Measurements from ENCODE around the gene ACSF2.
"Not testable (repeated sequence)": the region's sequence is repeated elsewhere in the genome, so short reads cannot be mapped to it uniquely, and the experiment has no call there.

Gene ACSF2

DNA sequence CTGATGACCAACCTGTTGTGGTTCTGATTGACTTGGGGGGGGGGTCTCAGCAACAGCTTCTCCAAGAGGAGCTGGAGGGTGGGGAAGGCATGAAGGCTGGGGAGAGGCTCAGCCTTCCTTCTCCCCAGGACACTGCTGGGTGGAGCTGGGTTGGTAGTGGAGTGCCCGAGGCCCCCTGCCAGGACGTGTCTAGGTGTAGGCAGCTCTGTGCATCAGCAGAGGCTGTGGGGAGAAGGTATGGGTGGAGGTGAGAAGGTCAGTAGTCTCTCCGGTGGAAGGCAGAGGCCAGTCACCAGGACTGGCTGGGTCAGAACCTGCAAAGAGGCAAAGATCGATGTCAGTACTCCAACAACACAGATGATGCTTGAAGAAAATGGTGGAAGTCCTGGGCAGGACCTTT lies 38.7 kb downstream of the ACSF2 start:
- no peak for DNase-seq (ENCODE audit: low spot score)

GRCh38 chr17:50465171-50465570 lies 39.2 kb downstream of the ACSF2 start:
- no peak for DNase-seq (ENCODE audit: low spot score)

- DNase-seq (ENCODE audit: low spot score), result no peak
These were observed 39.6 kb downstream of the ACSF2 start for GRCh38 chr17:50465635-50466034.

DNA sequence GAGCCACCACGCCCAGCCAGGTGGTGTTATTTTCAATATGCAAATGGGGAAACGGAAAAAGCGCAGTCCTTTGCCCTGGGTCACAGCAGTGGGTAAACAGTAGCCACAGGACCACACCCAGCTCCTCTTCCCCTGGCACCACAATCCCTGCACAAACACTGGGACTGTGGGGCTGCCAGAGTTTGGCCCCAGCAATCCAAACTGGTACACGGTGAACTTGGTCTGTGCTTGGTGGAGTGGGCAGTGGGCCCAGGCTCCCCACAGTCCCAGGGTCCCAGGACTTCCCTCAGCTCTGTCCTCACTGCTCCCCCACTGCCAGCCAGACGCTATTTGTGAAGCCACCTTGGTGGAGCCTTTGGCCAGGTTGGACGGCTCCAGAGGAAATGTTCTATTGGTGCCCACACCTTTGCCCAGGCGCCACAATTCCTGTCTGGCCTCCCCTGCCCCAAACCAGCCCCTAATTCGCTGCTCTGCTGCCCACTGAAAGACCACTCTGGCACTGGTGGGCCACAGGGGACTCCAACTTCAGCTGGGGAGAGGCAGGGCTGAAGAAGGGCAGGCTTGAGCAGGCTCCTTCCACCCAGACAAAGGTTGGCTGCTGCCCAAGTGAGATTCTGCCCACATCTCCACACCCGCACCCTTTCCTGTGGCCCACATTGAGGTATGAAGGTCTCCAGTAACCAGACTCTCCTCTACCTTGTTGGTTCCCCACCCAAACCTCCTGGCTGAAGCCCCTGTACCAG lies 40.5 kb downstream of the ACSF2 start:
- DNase-seq (ENCODE audit: low spot score), result no peak

DNA sequence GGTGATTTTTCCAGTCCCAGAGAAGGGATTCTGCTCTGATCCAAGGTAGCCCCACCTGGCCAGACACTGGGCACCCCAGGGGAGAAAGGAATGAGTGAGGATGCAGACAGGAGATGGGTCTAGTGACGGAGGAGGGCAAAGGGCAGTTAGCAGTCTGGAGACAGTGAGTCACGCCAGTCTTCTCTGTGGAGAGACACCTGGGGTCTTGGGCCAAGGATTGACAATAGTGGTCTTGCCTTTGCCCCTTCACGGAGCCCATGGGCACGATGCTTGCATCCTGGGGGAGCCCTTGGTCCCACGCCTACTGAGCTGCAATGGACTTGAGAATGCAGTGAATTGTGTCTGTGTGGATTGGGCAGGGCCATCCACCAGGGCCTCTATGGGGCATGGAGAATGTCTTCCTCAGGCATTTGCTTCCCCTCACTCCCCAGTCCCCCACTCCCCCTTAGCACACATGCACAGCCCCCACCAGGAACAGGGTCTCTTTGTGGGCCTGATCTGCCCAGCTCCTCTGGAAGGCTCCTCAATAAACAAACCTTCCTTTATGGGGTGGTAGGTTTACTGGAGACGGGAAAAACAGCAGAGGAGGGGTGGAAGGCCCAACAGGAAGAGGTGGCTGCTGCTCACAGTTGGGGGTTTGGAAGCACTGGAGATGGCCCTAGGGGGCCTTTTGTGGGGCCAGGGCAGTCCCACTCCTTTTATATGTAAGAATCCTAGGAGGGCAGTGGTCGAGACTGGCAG lies 41.3 kb downstream of the ACSF2 start:
- DNase-seq (ENCODE audit: low spot score), result no peak

DNA sequence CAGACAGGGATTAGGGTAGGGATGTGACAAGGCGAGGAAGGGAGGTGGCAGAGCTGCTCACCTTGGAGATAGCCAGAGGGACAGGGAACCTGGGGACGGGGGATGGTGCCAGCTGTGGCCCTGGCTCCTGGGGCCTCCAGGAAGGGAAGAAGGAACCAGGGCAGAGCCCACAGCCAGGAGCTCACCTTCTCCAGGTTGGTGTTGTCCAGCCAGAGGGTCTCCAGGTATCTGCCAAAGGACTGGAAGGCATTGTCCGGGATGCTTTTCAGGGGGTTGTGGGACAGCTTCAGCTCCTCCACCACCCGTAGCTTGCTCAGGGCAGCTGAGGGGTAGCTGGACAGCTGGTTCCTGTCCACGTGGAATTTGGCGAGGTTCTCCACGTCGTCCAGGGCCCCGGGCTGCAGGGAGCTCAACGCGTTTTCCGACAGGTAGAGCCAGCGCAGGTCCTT lies 41.9 kb downstream of the ACSF2 start:
- DNase-seq (ENCODE audit: low spot score), result no peak

DNA sequence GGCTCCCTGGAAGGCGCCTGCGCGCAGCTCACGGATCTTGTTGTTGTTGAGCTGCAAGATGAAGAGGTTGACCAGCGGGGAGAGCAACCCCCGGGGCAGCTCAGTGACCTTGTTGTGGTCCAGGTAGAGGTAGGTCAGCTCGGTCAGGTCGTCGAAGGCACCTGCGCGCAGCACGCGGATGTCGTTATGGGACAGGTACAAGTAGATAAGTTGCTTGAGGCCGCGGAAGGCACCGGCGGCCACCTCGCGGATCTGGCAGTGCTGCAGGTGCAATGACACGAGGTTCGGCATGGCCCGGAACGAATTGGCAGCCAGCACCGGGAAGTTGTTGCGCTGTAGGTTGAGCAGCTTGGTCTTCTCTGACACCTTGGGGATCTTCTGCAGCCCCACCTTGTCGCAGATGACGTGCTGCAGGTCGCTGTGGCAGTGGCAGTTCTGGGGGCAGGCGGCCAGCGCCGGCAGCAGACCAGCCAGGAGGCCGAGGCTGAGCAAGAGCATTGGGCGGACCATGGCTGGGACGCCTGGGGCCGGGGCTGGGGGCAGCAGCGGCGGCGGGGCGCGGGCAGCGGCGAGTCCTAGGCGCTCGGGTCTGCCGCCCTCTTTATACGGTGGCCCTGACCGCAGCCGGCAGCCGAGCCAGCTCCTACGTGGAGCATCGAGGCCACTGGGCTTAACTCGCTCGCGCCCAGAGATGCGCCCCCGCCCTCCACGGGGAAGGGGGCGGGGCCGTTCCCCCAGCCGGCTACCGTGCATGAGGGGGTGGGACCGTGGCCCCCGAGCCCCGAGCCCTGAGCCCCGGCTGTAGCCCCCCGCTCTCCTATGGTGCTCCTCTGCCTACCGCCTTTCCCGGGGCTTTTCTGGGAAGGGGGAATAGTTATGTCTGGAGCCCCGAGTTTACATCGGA lies 42.5 kb downstream of the ACSF2 start, which contains the start of gene CHAD:
TSS of gene CHAD (minus strand) at position 577 of the 904 bp plus-strand sequence. CDS start at position 510, 67 bp downstream.
- peak; percentile 41 for DNase-seq (ENCODE audit: low spot score)

GRCh38 chr17:50469208-50469605 lies 43.2 kb downstream of the ACSF2 start:
- no peak for DNase-seq (ENCODE audit: low spot score)

- no peak for DNase-seq (ENCODE audit: low spot score)
These were observed 43.8 kb downstream of the ACSF2 start for GRCh38 chr17:50469671-50470305.

GRCh38 chr17:50470426-50470825 lies 44.4 kb downstream of the ACSF2 start:
- DNase-seq (ENCODE audit: low spot score), result no peak

DNA sequence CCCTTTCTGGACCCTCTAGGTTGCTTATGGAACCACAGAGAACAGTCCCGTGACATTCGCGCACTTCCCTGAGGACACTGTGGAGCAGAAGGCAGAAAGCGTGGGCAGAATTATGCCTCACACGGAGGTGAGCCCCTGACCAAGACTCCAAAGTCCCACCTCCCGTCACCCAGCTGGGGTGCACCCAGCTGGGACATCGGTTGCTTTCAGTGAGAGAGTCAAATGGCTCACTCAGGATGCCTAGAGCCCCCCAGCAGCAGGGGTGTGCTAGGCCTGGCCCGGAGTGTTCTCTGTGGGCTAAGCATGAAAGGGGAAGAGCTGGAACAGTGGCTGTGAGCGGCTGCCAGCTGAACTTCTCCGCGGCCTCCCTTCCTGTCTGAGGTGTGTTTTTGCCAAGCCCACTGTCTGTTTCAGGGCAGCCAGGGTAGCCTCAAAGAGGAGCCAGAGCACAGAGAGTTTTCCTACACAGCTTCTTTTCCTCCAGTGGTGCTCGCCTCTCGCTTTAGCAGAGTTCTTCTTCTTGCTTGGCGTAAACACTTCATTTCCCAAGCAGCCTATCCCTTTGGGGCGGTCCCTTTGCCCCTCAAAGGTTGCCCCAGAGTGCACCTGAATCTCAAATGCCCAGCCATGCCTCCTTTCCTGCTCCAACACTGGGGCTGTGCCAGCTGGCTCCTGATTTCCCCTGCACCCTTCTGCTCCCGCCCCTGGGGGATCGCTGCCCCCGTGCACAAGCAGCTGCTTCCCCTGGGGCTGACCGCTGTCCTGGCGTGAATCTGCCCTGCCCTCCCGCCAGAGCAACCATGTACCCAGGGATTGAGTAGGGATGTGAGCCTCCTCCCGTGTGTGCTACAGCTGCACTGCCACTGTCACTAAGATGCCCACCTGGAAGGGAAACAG lies 45.2 kb downstream of the ACSF2 start:
- no peak for DNase-seq (ENCODE audit: low spot score)

GRCh38 chr17:50472286-50472685 lies 46.3 kb downstream of the ACSF2 start:
- DNase-seq (ENCODE audit: low spot score), result no peak

DNA sequence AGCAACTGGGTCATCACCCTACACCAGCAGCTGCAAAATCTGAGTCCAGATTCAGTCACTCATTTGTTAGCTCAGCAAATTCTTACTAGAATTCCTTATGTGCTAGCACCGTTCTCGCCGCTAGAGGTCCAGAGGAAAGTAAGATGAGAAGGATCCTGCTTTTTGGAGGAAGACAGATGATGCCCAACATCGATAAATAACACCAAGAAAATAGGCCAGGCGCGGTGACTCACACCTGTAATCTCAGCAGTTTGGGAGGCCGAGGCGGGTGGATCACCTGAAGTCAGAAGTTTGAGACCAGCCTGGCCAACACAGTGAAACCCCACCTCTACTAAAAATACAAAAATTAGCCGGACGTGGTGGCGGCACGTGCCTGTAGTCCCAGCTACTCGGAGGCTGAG lies 46.7 kb downstream of the ACSF2 start:
- not testable (repeated sequence) for DNase-seq (ENCODE audit: low spot score)

DNA sequence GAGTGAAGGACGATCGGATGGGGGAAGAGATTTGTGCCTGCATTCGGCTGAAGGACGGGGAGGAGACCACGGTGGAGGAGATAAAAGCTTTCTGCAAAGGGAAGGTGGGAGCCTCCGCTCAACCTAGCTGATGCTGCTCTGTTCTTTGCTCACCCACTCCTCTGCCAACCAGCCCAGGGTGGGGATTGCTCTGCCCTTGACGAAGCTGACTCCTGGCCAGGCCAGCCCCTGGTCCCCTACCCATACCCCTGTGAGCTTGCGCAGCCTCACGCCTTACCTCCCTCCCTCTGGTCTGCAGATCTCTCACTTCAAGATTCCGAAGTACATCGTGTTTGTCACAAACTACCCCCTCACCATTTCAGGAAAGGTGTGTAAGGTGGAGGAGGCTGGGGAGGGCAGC lies 47.9 kb downstream of the ACSF2 start:
- DNase-seq (ENCODE audit: low spot score), result no peak

DNA sequence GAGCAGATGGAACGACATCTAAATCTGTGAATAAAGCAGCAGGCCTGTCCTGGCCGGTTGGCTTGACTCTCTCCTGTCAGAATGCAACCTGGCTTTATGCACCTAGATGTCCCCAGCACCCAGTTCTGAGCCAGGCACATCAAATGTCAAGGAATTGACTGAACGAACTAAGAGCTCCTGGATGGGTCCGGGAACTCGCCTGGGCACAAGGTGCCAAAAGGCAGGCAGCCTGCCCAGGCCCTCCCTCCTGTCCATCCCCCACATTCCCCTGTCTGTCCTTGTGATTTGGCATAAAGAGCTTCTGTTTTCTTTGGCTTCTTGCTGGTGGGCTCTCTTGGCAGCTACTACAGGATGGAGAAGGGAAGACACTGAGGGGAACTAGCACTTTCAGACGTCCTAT lies 48.5 kb downstream of the ACSF2 start:
- DNase-seq (ENCODE audit: low spot score), result no peak

DNA sequence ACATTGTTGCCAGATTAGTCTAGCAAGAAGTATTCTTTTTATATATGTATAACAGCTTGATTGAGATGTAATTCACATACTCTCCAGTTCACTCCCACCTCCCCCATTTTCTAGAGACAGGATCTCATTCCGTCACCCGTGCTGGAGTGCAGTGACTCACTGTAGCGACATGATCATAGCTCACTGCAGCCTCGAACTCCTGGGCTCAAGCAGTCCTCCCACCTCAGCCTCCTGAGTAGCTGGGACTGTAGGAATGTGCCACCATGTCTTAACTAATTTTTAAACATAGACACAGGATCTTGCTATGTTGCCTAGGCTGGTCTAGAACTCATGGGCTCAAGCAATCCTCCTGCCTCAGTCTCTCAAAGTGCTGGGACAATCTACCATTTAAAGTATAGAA lies 49.3 kb downstream of the ACSF2 start:
- DNase-seq (ENCODE audit: low spot score), result no peak

GRCh38 chr17:50475775-50476544 lies 49.9 kb downstream of the ACSF2 start:
- not testable (repeated sequence) for DNase-seq (ENCODE audit: low spot score)

GRCh38 chr17:50476545-50477315 lies 50.7 kb downstream of the ACSF2 start:
- no peak for DNase-seq (ENCODE audit: low spot score)

DNA sequence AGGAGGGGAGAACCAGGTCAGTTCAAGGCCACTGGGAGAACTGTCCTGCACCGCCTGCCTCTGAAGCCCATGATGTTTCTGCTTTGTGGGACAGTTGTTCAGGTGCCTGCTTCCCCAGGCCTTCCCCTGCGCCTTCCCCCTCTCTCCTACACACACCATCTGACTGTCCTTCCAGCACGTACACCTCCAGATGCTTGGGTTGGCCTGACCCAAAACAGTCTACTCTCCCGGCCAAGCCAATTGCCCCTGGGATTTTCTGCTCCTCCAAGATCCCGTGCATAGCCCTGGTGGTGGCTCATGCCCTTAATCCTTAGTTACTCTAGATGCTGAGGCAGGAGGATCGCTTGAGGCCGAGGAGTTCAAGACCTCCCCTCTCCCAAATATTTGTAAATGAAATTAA lies 52.0 kb downstream of the ACSF2 start:
- no peak for DNase-seq (ENCODE audit: low spot score)

Measured in AG08395 (cell line).